Left ventricle myocardium superior (tissue), 1 donor: Measurements from ENCODE around the gene MTHFD1L. TPM values are rescaled to one million over a fixed set of nuclear protein-coding genes. Genes with fewer than 3 reads are reported as not detected.

Experiments
- ATAC-seq: fragments of 200-7000 bp; cut with Tn5 transposase; one replicate; pipeline ENCODE4 v1.9.1; 2020; ENCODE audit warnings: mild to moderate bottlenecking, moderate library complexity
- DNase-seq: peaks from one replicate; pipeline ENCODE4 v3.0.0-alpha.2; 2020
- intact Hi-C: fragments of 100-400 bp; cut with micrococcal nuclease; formaldehyde crosslinking; loops from one replicate; pipeline ENCODE4 v1.11.0; 2022
- total RNA-seq: library from RNA; stranded (reverse); fragmentation: NEBNext Ultra II Directional; extraction: Animal tissue kit (Norgen Biotek cat#: 25700); gene quantifications from one replicate; pipeline ENCODE4 v1.2.1, GENCODE V29; 2021
- donor health status: DM: no; HTN: yes; CAD: no; lungs with severe emphysema.

MTHFD1L gene
- total RNA-seq, 1 donor from 2014 or later: 2.4 TPM

DNA sequence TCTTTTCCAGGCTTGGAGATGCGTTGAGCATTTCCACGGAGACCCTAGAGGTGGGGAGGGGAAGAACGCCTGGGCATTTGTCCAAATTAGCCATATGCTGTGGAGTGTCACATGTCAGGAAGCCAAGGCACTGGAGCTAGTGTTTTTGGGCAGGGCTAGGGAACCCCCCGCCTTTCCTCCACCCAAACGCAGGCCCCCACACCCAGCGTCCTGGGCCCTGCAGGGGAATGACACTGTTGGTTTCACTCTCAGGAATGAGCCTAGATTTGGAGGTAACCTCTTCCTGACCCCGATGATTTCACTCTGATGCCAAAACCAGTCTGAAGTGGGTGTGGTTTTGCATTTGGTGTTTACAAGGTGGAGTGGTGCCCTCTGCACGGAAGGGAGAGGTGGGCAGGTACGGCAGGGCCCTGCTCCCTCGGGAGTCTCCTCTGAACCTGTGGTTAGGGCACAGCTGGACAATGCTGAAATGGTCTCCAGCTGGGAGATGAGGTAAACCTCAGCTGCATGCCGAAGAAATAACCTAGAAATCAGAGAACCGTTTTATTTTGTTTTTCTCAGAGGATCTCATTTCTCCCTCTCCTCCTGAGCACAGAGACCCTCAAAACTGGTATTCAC is 29.5 kb downstream of the MTHFD1L start:
- ATAC-seq: peak; percentile 58
- intact Hi-C loops: loop anchor here (5.0 kb wide), 1 partner anchor 117 kb away; no protein-coding TSS in a partner anchor
- DNase-seq: no peak

DNA sequence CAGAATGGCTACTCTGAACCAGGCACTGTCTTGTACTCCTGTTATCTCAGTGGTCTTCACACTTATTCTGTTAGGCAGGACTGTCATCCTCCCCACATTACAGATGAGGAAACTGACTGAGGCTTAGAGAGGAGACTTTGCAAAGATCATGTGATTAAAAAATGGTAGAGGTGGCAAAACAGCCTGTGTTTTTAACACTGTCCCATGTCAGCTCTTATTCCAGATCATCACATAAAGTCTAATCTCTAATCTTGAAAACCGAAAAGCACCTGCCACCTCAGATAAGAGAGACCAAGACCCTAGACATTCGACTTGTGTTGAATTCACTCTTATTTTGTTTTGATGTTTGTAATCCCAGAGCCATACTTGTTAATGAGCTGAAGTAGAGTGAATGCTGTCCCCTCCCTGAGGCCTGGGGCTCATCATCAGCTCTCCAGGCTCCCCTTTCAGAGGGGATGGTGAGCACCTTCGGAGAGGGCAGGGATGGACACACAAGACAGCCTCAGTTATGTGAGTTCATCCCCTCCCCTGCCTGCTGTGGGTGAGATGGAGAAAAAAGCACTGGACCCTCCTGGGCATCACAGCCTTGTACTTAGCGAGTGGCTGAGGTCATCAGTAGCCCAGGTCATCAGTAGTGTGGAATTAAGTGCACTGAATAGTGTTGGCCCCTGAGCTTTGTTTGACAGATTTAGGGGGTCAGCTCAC is 30.6 kb downstream of the MTHFD1L start:
- intact Hi-C loops: no loop called here
- DNase-seq: no peak
- ATAC-seq: no peak

DNA sequence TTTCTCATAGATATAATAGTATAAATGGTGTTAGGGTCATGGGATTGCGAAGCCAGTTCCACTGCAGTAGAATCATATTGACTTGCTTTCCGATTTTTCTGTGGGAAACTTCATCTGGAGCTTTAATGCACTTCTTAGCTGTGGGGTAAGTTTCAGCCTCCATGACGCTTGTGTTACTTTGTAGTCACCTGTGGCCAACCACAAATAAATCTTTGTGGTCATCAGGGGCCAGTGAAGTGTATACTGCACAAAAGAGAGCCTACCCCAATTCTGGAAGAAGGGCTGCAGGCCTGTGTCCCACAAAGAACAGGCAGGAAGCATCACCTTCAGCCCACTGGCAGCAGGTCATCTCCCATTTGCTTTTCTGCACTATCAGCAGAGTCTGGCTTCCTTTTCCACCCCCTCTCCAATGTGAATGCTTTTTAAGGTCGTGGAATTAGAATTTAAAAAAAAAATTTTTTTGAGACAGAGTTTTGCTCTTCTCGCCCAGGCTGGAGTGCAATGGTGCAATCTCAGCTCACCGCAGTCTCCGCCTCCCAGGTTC is 32.0 kb downstream of the MTHFD1L start:
- no peak for ATAC-seq
- intact Hi-C loops: no loop called here
- no peak for DNase-seq

DNA sequence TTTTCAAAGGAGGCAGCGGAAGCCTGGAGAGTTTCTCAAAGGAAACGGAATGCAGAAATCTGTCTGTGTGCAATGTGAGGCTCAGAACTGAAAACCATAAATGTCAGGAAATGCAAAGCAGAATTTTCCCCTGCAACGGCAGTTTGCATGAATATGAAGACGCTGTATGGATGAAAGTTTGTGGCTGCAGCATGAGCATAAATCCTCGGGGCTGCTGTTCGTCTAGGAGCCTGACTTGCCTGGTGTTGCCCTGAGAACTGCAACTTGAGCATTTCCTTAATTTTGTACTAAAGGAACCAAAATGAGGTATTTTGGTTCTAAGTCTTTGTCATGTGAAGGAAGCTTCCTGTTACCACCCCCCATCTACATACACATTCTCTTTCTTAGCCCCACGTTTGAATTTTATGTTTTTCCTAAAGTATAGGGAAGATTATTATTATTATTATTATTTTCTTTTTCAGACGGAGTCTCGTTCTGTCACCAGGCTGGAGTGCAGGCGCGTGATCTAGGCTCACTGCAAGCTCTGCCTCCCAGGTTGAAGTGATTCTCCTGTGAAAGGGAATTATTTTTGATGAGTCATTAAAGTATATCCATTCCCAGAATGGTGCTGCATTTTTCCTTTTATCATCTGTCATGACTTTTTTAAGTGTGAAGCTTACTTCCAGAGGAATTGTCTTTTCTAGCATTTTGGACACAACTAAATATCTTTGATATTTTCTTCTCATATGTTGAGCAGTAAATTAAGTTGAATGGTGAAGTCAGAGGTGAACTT is 33.1 kb downstream of the MTHFD1L start:
- ATAC-seq (no peak), DNase-seq (no peak)
- intact Hi-C loops: no loop called here

DNA sequence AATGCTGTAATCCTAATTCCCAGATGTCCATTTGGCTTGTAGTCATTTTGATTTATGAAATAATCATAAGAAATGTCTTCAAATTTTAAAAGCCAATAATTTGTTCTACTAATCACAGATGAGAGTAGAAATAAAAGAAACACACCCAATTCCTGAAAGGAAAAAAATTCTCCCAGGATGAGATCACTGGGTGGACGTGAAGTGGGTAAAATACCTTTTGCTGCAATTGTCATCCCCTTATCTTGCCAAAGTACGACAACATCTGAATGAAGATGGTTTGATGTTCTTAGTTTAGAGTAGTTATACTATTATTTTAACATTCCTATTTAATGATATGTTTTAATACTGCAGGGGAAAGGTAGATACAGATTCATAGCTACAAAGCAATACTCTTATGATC is 33.7 kb downstream of the MTHFD1L start:
- no peak for DNase-seq
- intact Hi-C loops: no loop called here
- no peak for ATAC-seq

DNA sequence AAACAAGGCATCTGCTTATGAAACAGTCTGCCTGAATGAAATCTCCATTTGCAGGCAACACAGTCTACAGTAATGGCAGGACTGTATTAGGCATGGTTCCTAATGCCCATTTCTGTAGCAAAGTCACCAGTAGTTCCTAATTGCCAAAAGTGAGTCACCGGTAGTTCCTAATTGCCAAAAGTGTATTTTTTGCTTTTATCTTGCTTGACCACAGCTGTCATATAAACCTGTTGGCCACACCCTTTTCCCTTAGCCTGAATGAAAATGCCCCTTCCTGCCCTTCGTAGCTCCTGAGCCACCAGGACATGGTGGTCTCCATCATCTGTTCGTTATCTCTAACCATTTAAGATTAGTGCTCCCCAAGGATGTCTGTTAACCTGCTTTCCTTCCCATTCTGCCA is 34.5 kb downstream of the MTHFD1L start:
- no peak for DNase-seq

DNA sequence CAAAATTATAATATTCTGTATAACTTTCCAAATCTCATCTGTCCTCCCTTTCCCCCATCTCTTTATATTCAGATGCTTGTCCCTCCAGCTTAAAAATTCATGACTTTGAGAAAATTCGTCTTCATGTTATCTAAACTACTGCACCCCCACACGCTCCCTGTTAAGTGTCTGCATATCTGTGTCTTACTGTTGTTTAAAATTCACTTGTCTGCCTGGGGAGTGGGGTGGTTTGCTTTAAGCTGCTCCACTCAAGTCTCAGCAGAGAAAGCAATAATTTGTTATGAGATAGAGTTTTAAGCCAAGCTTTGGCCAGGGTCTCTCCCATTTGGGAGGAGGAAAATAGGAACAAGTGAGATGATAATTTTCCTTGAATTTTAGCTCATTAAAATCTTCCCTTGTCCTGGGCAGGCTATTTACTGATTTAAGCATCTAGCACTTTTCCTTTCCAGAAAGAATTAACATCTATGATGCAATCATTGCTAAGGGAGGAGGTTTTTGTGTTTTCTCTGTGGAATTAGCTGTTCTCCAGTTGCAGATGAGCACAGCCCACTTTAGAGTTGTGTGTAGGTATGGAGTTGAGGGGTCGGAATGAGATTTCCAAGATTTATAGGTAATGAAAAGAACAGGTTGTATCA is 36.8 kb downstream of the MTHFD1L start:
- DNase-seq (no peak), ATAC-seq (peak; percentile 72)
- intact Hi-C loops: no loop called here

More for the DNA sequence above, 34.5 kb downstream of the MTHFD1L start:
- intact Hi-C loops: no loop called here
- ATAC-seq: no peak

DNA sequence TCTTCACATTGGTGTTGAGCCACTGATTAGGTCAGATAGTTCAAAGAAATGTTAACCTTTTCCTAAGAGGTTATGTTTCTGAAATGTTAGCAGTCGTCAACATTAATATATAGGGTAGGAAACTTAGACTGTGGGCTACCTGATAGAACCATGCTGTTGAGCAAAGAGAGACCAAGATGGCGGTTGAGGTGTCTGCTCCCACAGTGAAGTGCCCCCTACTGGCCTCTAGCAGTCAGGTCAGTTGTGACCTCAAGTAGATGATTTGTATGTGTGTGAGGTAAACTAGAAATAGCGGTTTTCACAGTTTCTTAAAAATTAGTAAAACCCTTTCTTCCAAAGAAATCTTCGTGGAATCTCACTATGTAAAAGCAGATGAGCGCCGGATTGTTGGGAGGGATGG is 40.3 kb downstream of the MTHFD1L start:
- ATAC-seq (no peak), DNase-seq (no peak)
- intact Hi-C loops: no loop called here

DNA sequence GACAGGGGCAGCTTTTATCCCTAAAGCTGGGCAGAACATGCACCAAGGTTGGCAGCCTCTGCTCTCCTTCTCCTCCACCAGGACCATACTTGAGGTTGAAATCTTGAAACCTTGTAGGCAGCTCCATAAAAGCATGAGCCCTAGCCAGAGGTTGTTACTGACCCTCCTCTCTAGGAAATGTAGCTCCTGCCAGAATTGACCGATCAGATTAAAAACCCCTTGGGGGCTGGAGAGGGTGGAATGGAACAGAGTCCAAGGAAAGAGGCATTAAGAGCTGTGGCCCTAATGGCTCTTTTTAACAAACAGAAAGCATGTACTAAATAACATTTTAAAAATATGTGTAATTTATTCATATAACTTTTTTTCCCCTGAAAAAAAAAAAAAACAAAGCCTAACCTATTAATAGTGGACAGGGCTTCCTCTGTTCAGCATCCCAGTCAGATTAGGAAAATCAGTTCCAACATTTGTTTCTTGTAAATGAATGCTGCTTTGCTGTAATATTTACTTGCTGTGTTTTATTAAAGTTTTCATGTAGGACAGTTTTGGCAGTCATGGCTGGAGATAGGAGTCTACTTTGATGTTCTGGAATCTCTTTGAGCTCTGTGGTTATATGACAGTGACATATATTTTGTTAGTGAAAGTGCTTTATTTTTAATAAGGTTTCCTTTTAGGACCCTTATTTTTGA is 41.3 kb downstream of the MTHFD1L start:
- intact Hi-C loops: no loop called here
- peak; percentile 42 for ATAC-seq
- DNase-seq: no peak

DNA sequence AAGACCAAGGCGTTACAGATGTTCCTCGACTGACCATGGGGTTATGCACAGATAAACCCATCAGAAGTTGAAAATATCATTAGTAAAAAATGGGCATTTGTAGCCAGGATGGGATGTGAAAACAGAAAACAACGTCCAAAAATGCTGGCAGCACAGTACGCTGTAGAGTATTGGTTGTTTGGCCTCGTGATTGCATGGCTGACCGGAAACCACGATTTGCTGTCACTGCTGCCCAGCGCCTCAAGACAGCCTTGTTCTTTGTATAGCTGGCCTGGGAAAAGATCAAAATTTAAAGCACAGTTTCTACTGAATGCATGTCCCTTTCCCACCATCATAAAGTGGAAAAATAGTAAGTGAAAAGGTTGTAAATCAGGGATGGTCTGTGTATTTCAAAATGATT is 41.9 kb downstream of the MTHFD1L start:
- DNase-seq (no peak), ATAC-seq (peak; percentile 50)
- intact Hi-C loops: no loop called here

DNA sequence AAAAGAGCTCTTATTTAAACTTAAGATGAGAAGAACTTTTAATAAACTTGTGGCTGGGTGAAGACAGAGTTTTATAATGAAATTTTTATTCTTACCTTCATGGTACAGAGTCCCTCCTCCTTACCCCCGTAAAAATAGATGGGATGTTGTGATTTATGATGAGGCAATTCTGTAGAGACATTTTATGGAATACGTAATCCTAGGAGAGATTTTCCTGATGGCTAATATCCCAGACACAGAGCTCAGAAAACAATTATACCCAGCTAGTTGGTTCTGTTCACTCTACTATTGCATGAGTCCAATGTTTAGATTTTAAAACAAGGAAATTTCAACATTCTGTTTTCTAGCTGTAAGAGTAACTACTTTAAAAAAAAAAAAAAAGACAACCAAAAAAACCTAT is 43.4 kb downstream of the MTHFD1L start:
- ATAC-seq: no peak
- DNase-seq: no peak
- intact Hi-C loops: no loop called here

DNA sequence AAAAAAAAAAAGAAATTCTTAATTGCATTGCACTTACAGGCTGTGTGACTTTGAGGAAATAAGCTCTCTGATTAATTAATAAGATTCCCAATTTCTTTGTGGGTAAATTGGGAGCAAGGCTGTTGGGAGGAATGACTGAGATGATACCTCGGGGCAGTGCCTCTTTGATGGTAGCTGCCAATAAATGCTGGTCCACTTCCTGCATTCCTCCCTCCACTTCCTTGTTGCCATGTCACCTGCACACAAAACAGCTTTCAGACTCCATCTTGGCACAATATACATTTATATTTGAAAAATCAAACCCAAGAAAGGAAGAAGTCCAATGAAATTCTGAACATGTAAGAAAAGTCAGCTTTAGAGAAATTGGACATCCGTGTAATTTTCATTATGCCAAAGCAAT is 45.1 kb downstream of the MTHFD1L start:
- DNase-seq: no peak
- no peak for ATAC-seq

DNA sequence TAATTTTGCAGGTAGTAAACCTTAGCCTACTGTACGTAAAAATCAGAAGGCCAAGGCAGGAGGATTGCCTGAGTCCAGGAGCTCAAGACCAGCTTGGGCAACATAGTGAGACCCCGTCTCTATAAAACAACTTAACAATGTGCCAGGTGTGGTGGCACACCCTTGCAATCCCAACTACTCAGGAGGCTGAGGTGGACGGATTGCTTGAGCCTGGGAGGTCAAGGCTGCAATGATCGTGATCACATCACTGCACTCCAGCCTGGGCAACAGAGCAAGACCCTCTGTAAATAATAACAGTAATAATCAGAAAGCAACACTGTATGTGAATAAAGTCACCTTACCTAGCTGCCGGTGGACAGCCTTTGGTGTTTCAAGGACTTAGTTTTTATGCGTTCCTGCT is 48.9 kb downstream of the MTHFD1L start:
- DNase-seq (no peak), ATAC-seq (no peak)
- intact Hi-C loops: no loop called here

More for the DNA sequence above, 45.1 kb downstream of the MTHFD1L start:
- intact Hi-C loops: no loop called here

DNA sequence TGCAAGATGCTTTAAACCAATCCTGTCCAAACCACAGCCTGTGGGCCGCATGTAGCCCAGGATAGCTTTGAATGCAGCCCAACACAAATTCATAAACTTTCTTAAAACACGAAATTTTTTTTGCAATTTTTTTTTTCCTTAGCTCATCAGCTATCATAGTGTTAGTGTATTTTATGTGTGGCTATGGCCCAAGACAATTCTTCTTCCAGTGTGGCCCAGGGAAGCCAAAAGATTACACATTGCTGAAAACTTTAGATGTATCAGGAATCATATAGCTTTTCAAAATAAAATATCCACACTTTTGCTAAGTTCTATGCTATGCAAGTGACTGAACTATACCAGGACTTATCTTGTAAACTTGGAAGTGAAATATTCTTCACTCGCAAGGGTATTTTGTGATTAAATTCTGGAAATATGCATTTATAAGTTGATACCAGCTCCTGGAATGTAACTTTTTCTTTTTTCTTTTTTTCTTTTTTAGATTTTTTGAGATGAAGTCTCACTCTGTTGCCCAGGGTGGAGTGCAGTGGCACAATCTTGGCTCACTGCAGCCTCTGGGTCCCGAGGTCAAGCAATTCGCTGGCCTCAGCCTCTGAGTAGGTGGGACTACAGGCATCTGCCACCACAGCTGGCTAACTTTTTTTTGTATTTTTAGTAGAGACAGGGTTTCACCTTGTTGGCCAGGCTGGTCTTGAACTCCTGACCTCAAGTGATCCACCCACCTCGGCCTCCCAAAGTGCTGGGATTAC is 49.8 kb downstream of the MTHFD1L start:
- ATAC-seq: no peak
- intact Hi-C loops: no loop called here
- DNase-seq: no peak

DNA sequence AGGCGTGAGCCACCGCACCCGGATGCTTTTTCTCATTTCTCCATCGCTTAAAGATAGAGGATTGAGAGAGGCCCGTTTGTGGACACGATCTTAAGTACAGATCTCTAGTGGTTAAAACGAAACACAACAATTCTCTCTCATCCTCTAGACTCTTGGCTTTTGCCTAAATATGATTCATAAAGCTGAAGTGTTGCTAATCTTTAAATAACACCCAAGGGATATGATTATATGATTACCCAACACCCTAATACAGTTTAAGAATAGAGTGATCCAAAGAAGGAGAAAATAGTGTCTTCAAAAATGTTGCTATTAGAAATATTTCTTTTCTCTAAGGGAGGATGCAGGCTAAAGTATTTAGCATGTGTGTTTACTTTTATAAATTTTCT is 50.4 kb downstream of the MTHFD1L start:
- DNase-seq (no peak), ATAC-seq (peak; percentile 73)
- intact Hi-C loops: no loop called here

DNA sequence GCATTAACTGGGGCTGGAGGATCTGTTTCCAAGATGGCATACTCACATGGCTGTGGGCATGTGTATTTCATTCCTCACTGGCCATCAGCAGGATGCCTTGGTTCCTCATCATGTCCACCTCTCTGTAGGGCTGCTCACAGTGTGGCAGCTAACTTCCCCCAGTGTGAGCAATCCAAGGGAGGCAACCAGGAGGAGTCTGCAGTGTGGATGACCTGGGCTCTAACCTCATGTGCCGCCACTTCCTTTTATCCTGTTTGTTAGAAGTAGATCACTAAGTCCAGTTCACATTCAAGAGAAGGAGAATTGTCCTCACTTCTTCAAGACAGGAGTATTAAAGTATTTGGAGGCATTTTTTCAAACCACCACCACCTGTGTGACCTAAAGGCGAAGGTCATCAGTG is 54.4 kb downstream of the MTHFD1L start:
- intact Hi-C loops: no loop called here
- no peak for DNase-seq
- ATAC-seq: no peak

DNA sequence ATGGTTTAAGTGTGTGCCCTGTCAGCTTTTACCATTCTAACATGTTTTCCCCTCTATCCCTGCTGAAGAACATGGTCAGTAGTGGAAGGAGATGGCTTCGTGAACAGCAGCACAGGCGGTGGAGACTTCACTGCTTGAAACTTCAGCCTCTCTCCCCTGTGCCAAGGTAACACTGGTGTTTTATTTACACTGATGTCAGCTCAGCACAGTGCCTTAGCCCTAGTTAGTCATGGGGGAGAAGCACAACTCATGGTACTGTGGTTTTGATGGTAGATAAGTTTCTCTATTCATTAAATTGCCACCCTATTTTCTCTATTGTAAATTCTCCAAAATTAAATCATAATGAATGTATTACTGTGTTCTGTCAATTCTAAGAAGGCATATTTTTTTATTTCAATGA is 56.6 kb downstream of the MTHFD1L start:
- DNase-seq (no peak), ATAC-seq (no peak)
- intact Hi-C loops: no loop called here

DNA sequence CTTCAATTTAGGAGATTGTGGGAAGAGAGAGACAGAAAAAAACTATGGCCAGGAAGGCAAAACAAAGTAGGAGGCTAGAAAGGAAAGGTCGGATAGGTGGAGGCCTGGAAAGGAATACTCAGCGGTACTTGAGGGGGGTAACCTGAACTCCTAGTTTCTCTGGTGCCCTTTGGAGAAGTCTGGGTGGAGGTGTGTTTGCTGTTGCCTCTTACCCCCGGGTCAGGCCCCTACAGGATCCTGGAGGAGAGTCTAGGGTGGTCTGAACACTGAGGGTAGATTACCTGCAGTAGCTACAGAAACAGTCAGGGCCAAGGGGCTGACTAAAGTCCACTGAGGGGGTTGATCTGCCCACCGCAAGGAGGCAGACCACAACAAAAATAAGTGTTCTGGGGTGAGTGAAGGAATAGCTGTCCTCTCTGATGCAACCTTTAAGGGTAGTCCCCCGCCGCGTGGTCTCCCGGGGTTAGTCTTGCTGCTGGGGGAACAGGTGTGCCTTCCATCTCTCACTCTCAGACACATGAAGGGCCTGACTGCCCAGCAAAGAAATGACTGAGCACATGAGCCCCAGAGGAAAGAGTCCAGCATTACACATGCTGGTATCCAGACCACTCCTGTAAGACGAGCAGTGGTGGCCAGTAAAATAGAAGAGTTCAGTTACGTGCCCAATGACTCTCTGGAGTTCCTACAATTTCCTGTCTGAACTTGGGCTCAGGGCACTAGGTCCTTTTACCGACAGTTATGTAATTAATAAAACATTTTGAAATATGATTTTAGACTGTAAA is 59.5 kb downstream of the MTHFD1L start:
- peak; percentile 86 for ATAC-seq
- no peak for DNase-seq

More for the DNA sequence above, 59.5 kb downstream of the MTHFD1L start:
- intact Hi-C loops: no loop called here
